Erythroblast (primary cell): ENCODE results near the gene NELL1.

Source experiments
- DNase-seq, 2 experiments: peaks; one replicate each; lab custom pipeline; 2025; lab: John Stamatoyannopoulos, UW
- GATA1 ChIP-seq: IDR thresholded peaks from 2 replicates; pipeline ENCODE4 v1.6.1; 2011; ENCODE audit warnings: low read depth, mild to moderate bottlenecking, control low read depth, low read length, moderate library complexity
- POLR2A ChIP-seq: IDR thresholded peaks from 2 replicates; pipeline ENCODE4 v1.6.1; 2011; ENCODE audit warnings: mild to moderate bottlenecking, low read length

The NELL1 gene

DNA sequence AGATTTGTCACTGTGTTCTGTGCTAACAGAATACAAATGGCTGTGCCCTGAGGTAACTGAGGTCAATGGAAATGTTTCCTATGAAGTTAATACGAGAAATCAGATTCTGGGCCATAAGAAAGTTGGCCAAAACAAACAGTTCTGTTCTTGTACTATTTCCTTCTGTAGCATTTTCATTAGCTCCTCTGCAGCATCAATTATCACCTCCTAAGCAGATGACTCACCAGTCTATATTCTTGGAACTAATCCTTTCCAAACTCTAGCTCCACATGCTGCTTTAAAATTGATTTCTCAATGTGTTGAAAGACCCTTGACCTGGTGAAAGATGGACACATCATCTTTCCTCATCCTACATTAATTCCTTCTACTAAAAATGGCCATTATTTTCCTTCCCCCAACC is 736.0 kb downstream of the NELL1 start:
- TF ChIP-seq GATA1 (no peak), POLR2A (no peak)
- DNase-seq, result no peak

DNA sequence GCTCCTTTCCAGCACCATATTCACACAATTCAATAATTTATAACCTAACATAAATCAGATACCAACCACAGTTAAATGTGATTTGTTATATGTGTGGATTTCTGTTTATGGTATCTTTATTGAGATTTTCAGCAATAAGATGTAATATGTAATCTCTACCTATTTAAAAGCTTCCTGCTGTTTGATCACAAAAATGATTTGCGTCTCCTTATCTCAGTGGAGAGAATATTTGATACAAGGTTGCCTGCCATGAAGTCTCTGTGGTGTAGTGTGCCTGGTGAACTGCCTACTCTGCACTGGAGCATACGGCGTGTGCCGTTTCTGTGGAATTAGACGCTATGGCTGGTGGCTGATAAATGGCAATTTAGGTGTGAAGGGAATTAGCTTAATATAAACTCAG is 741.1 kb downstream of the NELL1 start:
- DNase-seq, result no peak
- TF ChIP-seq GATA1 (no peak), POLR2A (no peak)

DNA sequence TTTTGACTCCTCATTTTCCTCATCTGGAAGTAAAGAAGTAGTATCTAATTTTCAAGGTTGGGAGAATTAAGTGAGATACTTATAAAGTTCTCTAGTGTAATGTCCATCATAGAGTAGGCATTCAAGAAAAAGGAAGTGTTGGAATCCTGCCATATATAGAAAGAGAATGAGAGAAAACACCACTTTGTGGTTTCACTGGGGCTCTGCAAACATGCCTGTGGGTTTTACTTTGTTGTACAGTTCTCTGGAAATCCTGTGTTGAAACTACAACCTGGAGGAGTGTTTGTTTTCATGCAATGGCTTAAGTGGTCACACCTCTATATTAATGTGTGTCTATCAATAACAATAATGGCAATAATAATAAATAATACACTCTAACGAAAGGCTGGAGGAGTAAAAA is 741.7 kb downstream of the NELL1 start:
- DNase-seq, result no peak
- TF ChIP-seq GATA1 (no peak), POLR2A (no peak)

DNA sequence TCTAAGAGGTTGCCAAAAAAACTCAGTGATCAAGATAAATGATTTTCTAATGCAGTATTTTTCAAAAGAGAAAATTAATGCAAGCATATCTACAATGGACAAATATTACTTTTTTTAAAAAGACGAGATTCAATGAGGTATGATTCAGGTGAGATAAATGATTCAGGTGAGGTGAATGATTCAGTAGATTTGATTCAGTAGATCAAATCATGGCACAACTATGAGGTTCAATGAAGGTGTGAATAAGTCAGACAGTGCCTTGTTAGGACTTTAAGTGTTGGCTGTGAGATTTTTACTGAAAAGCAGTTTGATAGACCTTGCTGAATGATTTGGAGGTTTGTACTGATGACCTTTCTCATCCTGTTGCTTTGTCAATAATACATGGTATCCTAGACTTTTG is 742.2 kb downstream of the NELL1 start:
- no peak for DNase-seq
- TF ChIP-seq GATA1, result no peak
- TF ChIP-seq POLR2A, result no peak

DNA sequence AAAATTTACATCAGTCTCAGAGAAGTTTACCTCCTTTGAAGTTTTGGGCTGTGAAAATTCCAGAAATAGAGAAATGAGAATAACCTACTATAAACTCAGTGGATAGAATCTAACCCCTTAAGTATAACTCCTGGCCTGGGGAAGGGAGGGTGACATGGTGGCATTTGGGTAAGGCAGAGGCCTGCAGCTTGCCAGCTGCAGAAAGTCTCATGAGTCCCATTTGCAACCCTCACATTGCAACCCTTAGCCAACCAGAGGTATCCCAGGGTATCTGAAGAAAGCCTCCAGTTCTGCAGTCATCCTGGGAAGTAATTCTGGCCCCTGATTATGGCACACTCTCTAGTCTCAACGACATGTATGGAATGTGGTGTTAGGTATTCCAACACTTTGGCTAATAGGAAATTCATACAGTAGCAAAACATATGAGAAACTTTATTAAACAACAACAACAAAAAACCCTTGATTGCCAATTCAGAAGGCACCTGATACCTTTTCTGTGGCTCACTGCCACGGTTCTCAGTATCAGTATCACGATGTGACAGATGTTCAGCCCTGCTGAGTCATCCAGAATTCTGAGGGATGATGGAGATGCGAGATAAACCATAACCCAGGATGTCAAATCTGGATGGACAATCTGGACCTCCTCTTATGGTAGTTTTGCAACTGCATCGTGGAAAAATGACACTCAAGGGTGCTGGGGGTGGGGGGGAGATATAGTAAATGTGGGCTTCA is 743.4 kb downstream of the NELL1 start:
- TF ChIP-seq GATA1 (no peak), POLR2A (no peak)
- DNase-seq, result no peak

DNA sequence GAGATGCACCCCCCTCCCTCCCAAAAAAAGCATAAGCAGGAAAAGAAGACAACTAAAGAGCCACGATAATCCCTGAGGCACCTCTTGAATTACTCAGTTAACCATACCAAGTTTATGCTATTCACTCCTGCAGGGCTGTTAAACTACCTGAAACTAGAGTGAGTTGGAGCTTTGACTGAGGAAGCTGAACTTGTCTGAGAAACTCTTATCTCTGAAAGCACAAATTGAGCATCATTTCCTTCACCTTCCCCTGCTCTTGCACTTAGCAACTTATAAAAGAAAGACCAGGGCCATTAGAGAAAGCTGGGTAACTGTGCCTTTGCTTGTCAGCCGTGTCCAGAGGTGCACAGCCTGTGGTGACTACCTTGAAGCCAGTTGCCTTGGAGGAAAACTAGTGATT is 745.6 kb downstream of the NELL1 start:
- DNase-seq, result no peak
- TF ChIP-seq GATA1 (no peak), POLR2A (no peak)

DNA sequence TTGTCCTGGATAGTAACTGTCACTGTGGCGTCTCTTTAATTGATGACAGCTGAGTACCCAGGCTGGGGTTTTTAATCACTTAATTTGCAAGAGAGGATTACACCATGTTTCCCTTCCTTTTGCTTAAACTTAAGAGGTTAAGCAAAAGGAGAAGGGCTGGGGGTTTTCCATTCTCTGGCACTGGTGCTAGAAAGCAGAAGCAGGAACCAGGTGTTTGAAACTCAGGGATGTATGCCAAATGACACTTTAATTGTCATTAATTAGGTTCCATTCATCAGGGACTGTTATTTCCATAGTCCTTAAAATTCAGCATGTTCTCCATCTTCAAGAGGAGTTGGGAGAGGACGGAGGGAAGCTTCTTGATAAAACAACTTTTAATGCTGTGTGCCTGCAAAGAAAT is 746.2 kb downstream of the NELL1 start:
- TF ChIP-seq POLR2A (no peak), GATA1 (no peak)
- DNase-seq, result no peak

DNA sequence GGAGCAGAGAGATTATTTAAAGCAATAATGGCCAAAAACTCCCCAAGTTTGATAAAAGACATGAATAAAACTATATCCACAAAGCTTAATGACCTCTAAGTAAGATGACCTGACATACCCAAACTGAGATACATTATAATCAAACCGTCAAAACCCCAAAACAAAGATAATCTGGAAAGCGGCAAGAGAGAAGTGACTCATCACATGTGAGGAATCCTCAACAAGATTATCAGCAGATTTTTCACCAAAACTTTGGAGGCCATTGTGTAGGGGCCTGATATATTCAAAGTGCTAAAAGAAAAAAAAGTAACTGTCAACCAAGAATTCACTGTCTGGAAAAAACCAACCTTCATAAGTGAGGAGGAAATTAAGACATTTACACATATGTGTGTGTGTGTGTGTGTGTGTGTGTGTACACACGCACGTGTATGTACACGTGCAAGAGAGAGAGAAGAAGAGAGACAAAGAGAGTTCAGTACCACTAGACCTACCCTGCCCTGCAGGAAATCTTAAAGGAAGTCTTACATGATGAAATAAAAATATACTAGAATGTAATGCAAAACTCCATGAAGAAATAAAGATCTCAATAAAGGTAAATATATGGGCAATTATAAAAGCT is 752.4 kb downstream of the NELL1 start:
- TF ChIP-seq POLR2A, result no peak
- no peak for TF ChIP-seq GATA1
- DNase-seq, result no peak

DNA sequence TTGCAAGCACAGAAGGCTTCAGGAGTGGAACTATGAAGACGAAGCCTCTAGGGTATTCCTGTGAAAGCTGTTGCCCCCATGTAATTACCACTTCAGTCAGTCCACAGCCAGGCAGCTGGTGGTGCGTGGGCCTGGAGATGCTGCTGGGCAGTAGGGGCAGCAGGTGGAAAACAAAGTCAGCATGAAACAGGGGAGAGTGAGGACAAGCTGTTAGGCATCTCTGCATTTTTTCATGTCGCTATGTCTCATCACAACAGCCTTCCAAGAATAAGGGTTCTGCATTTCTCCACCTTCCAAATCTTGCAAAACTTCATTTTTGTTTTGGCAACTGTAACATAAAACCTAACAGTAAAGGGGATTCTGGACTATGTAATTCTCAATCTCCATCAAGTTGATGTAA is 757.5 kb downstream of the NELL1 start:
- TF ChIP-seq POLR2A (no peak), GATA1 (no peak)
- no peak for DNase-seq

DNA sequence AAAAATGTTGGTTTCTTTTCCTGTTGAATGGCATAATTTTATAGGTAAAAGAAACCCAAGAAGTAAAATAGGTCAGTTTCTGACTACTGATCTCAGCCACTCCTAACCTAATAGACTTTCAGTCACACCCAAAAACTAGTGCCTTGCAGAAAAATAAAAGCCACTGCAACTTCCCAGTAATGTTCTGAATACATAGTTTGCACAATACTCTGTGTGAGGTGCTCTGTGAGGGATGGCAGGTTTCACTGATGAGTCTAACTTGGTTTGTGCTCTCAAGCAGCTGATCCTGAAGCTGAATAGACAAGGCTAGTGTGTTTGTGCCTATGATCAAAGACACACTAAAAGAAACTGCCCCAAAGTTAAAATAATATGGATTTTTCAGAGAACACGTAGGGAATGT is 758.3 kb downstream of the NELL1 start:
- DNase-seq, result no peak
- TF ChIP-seq GATA1, result no peak
- no peak for TF ChIP-seq POLR2A

DNA sequence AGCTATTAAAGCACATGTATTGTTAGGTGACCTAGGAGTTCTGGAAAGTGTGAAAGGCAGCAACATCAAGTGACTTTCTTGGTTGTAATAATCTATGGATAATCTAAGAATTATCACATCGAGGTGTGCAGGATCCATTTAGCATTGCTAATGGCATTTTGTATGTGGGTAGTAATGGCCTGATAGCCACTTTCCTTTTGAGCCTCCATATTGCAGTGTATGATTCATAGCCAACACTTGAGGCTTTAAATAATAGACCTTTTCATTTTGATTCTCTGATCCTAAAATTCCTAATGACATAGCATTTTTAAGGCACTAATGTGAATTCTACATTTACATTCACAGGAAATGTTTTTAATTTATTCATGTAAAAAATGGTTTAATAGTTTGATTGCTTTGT is 759.4 kb downstream of the NELL1 start:
- no peak for TF ChIP-seq GATA1
- no peak for TF ChIP-seq POLR2A
- no peak for DNase-seq

DNA sequence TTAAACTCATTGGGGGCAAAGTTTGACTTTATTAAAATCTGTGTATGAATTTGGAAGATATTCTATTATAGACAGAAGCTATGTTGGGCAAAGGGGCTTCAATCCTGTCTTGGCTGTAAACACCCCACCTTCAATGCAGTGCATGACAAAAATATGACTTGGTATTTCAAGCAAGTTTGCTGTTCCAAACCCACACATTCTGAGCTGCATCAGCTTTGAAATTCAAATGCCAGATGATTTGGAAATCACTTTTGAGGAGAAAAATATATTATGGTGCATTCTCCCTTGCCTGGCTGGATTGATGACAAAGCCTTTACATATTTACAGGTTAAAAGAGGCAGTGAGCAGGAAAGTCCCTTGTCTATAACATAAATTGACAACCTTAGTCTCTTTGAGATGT is 760.0 kb downstream of the NELL1 start:
- TF ChIP-seq GATA1, result no peak
- no peak for TF ChIP-seq POLR2A
- DNase-seq, result no peak

DNA sequence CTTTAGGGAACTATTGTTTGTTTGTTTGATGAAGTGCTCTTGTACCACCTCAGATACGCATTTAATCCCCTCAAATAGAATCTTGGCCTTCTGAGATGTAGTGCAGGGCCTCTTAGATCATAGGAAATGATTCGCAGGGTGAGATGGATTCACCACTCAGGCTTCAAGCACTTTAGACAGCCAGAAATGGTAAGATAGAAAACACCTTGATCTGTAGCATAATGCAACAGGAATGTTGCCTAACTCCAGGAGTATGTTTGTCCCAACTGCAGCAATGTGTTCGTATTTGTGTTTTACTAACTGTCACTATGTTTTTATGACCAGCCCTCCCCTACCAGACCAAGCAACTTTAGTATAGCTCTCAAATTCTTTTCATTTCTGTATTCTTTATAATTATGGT is 761.2 kb downstream of the NELL1 start:
- DNase-seq, result no peak
- TF ChIP-seq GATA1, result no peak
- no peak for TF ChIP-seq POLR2A

DNA sequence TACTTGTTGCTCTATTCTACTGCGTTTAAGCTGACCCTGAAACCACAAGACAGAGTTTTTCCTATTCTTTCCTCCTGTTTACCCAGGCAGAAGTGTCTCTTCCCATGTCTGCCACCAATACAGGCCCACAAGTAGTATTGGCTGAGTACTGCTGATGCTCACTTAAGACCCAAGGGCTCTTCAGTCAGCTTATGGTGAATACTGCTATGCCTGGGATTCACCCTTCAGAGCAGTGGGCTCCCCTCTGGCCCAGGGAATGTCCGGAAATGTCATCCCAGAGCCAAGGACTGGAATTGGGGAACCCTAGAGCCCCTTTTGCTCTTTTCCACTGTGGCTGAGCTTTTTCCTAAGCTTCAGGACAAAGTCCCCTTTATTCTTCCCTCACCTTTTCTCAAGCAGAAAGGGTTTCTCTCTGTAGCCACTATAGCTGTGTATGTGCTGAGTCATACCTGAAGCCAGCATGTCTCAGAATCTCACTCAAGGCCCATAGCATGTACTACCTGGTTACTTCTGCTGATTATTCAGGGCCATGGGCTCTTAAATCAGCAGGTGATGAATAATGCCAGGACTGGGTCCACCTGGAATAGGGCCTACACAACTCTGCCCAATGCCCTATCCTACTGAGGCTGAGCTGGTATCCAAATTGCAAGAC is 777.7 kb downstream of the NELL1 start:
- no peak for DNase-seq
- TF ChIP-seq GATA1 (no peak), POLR2A (no peak)
